Measurements from ENCODE around the gene ACTL8. TPM values are rescaled to one million over a fixed set of nuclear protein-coding genes. Genes with fewer than 3 reads are reported as not detected.

ACTL8 gene
- total and polyA plus RNA-seq, 8 donors, result not detected

- no peak for FAIRE-seq
- no peaks in the 10 kb centered on the region for H3K4me1 ChIP-seq
- no peak for DNase-seq
- H3K4me3 ChIP-seq, result no peak overlapping the region
- H3K9me3 ChIP-seq, result no peaks in the 10 kb centered on the region
- 68 to 86% methylated on average over 2 of the region's 2 CpGs for WGBS, 2 donors
- no peak for ATAC-seq
- intact Hi-C loops (cut with DNase I), result no loop called here
- H3K27ac ChIP-seq, result no peak overlapping the region
- TF ChIP-seq, protein P1, sequence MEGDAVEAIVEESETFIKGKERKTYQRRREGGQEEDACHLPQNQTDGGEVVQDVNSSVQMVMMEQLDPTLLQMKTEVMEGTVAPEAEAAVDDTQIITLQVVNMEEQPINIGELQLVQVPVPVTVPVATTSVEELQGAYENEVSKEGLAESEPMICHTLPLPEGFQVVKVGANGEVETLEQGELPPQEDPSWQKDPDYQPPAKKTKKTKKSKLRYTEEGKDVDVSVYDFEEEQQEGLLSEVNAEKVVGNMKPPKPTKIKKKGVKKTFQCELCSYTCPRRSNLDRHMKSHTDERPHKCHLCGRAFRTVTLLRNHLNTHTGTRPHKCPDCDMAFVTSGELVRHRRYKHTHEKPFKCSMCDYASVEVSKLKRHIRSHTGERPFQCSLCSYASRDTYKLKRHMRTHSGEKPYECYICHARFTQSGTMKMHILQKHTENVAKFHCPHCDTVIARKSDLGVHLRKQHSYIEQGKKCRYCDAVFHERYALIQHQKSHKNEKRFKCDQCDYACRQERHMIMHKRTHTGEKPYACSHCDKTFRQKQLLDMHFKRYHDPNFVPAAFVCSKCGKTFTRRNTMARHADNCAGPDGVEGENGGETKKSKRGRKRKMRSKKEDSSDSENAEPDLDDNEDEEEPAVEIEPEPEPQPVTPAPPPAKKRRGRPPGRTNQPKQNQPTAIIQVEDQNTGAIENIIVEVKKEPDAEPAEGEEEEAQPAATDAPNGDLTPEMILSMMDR (IDR thresholded peaks at IDR 0.05), result no peak
- H3K27me3 ChIP-seq, result no peaks in the 10 kb centered on the region
- H3K36me3 ChIP-seq, result no peaks in the 10 kb centered on the region
Measured at GRCh38 chr1:17841944-17842343, 86.8 kb downstream of the ACTL8 start.

DNA sequence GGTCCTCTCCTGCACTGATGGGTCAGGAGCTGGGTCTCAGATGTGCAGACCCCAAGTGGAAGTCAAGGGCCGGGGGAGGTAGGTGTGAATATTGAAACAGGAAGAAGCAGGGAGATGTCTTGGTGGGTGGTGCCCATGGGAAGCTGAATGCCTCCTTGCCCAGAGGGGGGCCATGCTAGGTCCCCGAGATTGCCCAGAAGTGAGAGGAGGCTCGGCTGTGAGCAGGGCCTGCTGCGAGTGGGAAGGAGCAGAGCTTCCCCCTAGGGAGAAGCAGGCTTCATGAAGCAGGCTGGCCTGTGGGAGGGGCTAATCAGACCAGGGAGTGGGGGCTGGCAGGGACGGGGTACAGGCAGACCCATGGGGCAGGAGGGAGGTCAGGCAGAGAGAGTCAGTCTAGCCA lies 87.6 kb downstream of the ACTL8 start:
- DNase-seq (no peak), ATAC-seq (no peak), FAIRE-seq (no peak)
- TF ChIP-seq, protein P1 (IDR thresholded peaks at IDR 0.05), result no peak
- no peak overlapping the region for H3K4me3 ChIP-seq
- H3K27me3 ChIP-seq, result no peaks in the 10 kb centered on the region
- no peaks in the 10 kb centered on the region for H3K4me1 ChIP-seq
- intact Hi-C loops (cut with DNase I), result no loop called here
- H3K27ac ChIP-seq, result no peak overlapping the region
- H3K9me3 ChIP-seq, result no peaks in the 10 kb centered on the region
- no peaks in the 10 kb centered on the region for H3K36me3 ChIP-seq
- WGBS, 2 donors, result 49 to 65% methylated on average over 5 of the region's 5 CpGs

- Histone ChIP-seq H3K9me3 (no peaks in the 10 kb centered on the region), H3K4me3 (no peak overlapping the region), H3K36me3 (no peaks in the 10 kb centered on the region), H3K27ac (no peak overlapping the region), H3K4me1 (no peaks in the 10 kb centered on the region), H3K27me3 (no peaks in the 10 kb centered on the region)
- intact Hi-C loops (cut with DNase I), result no loop called here
- TF ChIP-seq, protein P1 (IDR thresholded peaks at IDR 0.05), result no peak
- DNase-seq, result no peak
- FAIRE-seq, result no peak
- no peak for ATAC-seq
- 43 to 44% methylated on average over 10 of the region's 10 CpGs for WGBS, 2 donors
Measured at GRCh38 chr1:17844185-17844826, 89.2 kb downstream of the ACTL8 start.

DNA sequence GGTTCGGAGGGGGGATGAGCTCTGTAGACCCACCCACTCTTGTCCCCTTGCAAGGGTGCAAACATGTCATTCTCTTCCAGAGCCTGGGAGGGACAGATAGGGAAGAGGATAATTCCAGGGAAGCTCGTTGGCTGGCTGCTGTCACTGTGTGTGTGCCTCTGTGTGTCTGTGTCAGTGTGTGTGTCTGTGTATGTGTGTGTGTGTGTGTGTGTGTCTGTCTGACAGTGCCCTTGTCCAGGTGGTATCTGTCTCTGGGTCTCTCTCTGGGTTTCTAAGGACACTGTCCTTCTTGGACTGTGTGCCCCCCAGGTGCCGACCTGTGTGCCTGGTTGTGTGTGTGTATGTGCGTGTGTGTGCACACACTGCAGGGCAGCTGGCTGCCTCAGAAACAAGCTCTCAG lies 90.5 kb downstream of the ACTL8 start:
- Histone ChIP-seq H3K4me1 (no peaks in the 10 kb centered on the region), H3K4me3 (no peak overlapping the region), H3K36me3 (no peaks in the 10 kb centered on the region), H3K9me3 (no peaks in the 10 kb centered on the region), H3K27ac (no peak overlapping the region), H3K27me3 (no peaks in the 10 kb centered on the region)
- intact Hi-C loops (cut with DNase I), result no loop called here
- no peak for ATAC-seq
- no peak for FAIRE-seq
- no peak for DNase-seq
- WGBS, 2 donors, result 37 to 52% methylated on average over 4 of the region's 4 CpGs
- TF ChIP-seq, protein P1 (IDR thresholded peaks at IDR 0.05), result no peak

- Histone ChIP-seq H3K36me3 (no peaks in the 10 kb centered on the region), H3K27ac (no peak overlapping the region), H3K4me1 (no peaks in the 10 kb centered on the region), H3K27me3 (no peaks in the 10 kb centered on the region), H3K9me3 (no peaks in the 10 kb centered on the region), H3K4me3 (no peak overlapping the region)
- WGBS, 2 donors, result 29 to 33% methylated on average over 3 of the region's 3 CpGs
- ATAC-seq (no peak), DNase-seq (no peak), FAIRE-seq (no peak)
- intact Hi-C loops (cut with DNase I), result no loop called here
- TF ChIP-seq, protein P1 (IDR thresholded peaks at IDR 0.05), result no peak
Measured at GRCh38 chr1:17846341-17846740, 91.2 kb downstream of the ACTL8 start.
